Cardiac septum (tissue), 1 donor: ENCODE results near the gene C21orf91. TPM values are rescaled to one million over a fixed set of nuclear protein-coding genes. Genes with fewer than 3 reads are reported as not detected.

Source experiments
- DNase-seq: peaks from one replicate; pipeline ENCODE4 v3.0.0-alpha.2; 2020; ENCODE audit warnings: low spot score
- intact Hi-C: fragments of 100-400 bp; cut with DNase I; formaldehyde crosslinking; loops from one replicate; pipeline ENCODE4 v1.14.0; 2022
- total RNA-seq: library from RNA; stranded (reverse); fragmentation: NEBNext Ultra II Directional; extraction: Animal tissue kit (Norgen Biotek cat#: 25700); gene quantifications from one replicate; pipeline ENCODE4 v1.2.1, GENCODE V29; 2021
- donor health status: DM: no; HTN: no; CAD: no.

C21orf91 gene
- total RNA-seq, 1 donor from 2014 or later = 21.3 TPM

DNA sequence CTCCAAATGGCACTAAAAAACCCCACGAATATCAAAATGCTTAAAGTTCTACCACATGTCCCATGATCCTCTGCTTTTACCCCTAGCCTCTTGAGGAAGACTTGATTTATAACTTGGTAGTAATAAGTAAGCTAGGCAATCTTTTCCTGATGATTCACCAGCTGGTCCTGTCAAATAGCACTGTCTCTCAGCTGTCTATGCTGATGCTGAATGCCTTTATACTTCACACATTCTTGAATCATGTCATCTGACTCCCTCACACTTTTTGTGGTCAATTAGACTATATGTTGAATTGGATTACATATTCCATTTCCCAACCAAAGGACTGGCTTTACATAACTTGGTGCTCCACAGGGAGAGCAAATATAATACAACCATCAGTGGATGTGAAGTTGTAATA, 16.6 kb downstream of the C21orf91 start:
- intact Hi-C loops = no loop called here
- DNase-seq = no peak

- intact Hi-C loops = no loop called here
- DNase-seq = no peak
These were observed 19.6 kb downstream of the C21orf91 start for GRCh38 chr21:17799414-17800164.

- intact Hi-C loops = no loop called here
- no peak for DNase-seq
These were observed 20.4 kb downstream of the C21orf91 start for GRCh38 chr21:17798796-17799195.

- intact Hi-C loops = no loop called here
- no peak for DNase-seq
These were observed 21.2 kb downstream of the C21orf91 start for GRCh38 chr21:17797967-17798366.

DNA sequence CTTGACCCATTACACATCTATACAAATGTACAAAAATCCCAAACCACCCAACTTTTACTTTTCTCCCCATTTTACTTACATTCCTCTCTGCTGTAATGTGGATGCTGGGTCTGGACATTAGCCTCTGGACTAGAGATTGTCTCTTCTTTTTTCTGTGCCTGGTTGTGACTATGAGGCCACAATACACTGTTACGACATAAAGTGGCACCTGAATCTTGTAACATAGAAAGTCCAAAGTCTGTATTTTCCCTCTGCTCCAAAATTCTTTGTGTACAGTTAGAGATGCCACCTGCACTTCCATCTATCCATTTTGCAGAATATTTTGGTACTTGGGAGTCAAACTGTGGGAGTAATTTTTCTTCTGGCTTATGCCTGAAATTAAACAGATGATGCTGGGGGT, 22.7 kb downstream of the C21orf91 start:
- intact Hi-C loops = no loop called here
- DNase-seq = no peak

GRCh38 chr21:17796037-17796403, 23.1 kb downstream of the C21orf91 start:
- intact Hi-C loops = no loop called here
- no peak for DNase-seq

- no peak for DNase-seq
- intact Hi-C loops = no loop called here
These were observed 23.8 kb downstream of the C21orf91 start for GRCh38 chr21:17795146-17796036.

DNA sequence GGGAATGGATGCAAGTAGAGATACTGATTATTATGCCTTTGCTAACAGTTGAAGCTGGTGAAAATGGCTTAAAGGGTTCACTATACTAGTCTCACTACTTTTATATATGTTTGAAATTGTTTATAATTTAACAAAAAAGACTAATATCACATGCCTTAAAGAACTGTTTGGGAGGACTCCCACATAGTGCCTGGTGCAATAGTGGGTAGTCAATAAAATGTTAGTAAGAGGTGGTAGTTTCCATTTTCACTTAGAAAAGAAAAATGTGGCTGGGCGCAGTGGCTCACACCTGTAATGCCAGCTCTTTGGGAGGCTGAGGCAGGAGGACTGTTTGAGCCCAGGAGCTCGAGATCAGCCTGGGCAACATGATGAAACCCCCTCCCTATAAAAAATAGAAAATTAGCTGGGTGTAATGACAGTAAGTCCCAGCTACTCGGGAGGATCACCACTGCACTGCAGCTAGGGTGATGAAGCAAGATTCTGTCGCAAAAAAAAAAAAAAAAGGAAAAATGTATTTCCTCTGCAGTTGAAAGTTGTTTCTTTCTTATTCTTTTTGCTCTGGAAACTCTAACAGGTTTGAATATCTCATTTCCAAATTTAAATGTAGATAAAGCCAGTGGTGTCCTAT, 24.5 kb downstream of the C21orf91 start:
- no peak for DNase-seq
- intact Hi-C loops = no loop called here

- intact Hi-C loops = no loop called here
- DNase-seq = no peak
These were observed 25.7 kb downstream of the C21orf91 start for GRCh38 chr21:17793246-17794123.

- intact Hi-C loops = no loop called here
- no peak for DNase-seq
These were observed 29.5 kb downstream of the C21orf91 start for GRCh38 chr21:17789656-17790055.

DNA sequence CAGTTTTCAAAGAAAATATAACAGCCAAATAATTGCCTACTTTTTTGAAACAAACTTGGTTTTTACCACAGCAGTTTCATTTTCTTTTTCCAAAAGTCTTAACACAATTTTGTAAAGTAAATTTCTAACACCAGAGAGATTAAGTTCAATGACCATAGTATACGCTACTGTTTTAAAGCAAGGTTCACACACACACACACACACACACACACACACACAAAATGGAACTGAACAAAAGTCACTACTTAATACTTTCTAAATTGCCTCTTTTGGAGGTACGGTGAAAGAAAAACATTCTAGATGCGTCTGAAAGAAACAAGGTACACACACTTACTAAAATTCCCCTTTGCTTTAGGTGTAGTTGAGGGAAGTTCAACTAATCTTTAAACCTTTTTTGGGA, 30.1 kb downstream of the C21orf91 start:
- intact Hi-C loops = no loop called here
- no peak for DNase-seq

- intact Hi-C loops = no loop called here
- no peak for DNase-seq
These were observed 32.3 kb downstream of the C21orf91 start for GRCh38 chr21:17786851-17787181.

- intact Hi-C loops = no loop called here
- no peak for DNase-seq
These were observed 32.9 kb downstream of the C21orf91 start for GRCh38 chr21:17786071-17786850.

DNA sequence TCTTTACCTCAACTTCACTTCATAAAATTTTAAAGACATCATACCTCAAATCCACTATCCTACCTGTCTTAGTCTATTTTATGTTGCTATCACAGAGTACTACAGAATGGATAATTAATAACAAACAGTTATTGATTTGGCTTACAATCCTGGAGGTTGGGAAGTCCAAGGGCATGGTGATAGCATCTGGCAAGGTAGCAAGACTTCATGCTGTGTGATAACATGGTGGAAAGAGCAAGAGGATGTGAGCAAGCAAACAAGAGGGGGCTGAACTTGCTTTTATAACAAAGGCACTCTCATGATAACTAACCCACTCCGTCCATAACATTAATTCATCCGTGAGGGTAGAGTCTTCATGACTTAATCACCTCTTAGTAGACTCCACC, 33.8 kb downstream of the C21orf91 start:
- no peak for DNase-seq
- intact Hi-C loops = no loop called here

GRCh38 chr21:17784604-17785402, 34.4 kb downstream of the C21orf91 start:
- intact Hi-C loops = no loop called here
- DNase-seq = no peak

GRCh38 chr21:17784180-17784598, 35.0 kb downstream of the C21orf91 start:
- intact Hi-C loops = no loop called here
- no peak for DNase-seq

- intact Hi-C loops = no loop called here
- no peak for DNase-seq
These were observed 35.5 kb downstream of the C21orf91 start for GRCh38 chr21:17783481-17784179.

GRCh38 chr21:17783003-17783402, 36.2 kb downstream of the C21orf91 start:
- intact Hi-C loops = no loop called here
- no peak for DNase-seq
